Activated CD8-positive, alpha-beta memory T cell treated with anti-CD3 and anti-CD28 coated beads, Interleukin-2, amount 50 U/mL, for 1 hour (primary cell): ENCODE data around the gene CISTR.

Experiments
- DNase-seq: peaks from one replicate; pipeline ENCODE4 v3.0.0-alpha.2; 2020; ENCODE audit errors: extremely low read depth

CISTR gene

DNA sequence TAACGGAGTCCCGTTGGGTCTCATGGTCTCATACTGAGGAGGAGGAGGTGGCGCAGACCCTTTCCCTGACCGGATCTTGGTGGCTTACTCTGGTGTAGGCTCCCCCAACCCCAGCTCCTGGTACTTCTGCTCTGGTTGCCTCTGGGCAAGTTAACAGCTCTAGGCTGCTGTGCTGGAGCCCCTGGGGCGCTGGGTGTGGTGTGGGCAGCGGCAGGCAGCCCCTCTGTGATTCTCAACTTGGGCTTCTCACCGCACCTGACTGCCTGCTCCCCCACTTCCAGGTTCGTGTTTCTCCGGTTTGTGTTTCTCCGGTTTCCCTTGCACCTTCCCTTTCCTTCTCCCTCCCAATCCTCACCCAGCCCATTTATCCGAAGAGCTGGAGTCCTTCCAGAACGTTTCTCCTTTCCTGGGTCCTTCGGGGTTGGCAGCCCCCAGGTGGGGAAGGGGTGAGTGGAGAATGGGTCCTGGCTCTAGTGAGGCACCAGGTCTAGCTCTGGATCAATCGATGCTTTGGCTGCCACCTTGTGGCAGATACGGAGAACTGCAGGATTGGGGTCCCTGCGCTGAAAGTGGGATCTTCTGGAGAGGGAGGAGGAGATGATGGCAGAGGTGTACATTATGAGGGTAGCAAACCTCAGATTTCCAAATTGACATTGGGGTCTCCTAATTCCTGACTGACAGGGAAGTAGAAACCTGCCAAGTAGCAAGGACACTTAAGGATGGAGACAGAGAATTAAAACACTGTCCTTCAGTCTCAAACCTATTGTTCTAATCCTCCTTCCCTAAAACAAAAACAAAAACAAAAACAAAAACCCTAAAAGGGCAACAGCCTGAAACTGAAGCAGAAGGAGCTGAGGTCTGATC, 8.3 kb downstream of the CISTR start:
- DNase-seq: no peak

- DNase-seq: no peak
These were observed 11.7 kb downstream of the CISTR start for GRCh38 chr12:53740130-53740491.

DNA sequence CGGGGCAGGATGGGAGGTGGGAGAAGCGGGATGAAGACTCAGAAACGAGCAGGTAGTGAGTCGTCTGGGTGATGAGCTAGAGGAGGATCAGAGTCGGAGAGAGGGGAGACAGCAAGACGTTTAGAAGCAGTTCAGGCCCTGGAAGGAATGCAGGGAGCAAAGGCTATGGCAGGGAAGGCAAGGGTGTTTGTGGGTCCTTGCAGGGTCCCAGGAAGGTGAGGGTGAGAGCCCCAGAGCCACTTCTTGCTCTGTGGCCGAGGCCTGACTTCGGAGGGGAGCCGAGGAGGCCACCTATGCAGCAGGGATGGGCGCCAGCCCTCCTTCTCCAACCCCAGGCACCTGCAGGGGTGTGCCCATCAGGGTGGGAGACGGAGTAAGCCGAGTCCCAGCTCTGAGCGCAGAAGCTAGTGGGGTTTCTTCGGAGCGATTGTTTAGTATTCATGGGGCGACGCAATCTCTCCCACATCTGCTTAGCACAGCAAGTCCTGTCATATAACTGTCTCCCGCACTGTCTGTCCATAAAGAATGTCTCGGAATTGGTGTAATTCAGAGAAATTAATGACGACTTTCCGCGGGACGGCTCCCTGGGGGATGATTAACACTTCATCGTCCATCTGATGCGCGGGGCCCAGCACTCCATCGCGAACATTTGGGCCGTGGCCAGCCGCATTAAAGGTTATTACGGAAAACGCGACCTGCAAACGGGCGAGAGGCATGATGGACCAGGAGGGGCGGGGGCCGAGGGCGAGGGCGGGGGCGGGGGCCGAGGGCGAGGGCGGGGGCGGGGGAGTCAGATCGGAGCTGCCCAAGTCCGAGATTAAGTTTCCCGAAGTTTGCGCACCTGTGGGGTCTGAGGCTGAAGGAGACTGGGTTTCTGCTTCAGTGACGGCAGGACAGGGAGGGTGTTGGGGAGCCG, 12.3 kb downstream of the CISTR start:
- no peak for DNase-seq

- DNase-seq: no peak
These were observed 13.2 kb downstream of the CISTR start for GRCh38 chr12:53738406-53739213.

GRCh38 chr12:53737951-53738405, 13.8 kb downstream of the CISTR start:
- DNase-seq: no peak

GRCh38 chr12:53737093-53737808, 14.5 kb downstream of the CISTR start:
- DNase-seq: no peak

DNA sequence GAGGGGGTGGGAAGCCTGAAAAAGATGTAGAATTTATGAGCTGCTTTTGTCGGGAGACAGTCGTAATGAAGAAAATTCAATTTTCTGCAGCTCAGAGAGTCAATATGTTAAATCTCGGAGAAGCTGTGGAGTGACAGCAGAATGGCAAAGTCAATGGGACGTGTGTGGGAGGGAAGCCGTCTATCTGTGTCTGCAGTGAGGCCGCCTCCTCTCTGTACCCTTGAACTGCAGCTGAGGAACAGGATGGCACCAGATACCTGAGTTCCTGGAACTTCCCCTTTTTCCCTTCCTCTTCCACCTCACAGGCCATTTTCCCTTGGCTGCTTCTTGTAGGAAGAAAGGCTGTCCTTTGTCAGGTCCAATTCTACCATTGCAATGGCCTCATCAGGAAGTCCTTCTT, 15.2 kb downstream of the CISTR start:
- no peak for DNase-seq

DNA sequence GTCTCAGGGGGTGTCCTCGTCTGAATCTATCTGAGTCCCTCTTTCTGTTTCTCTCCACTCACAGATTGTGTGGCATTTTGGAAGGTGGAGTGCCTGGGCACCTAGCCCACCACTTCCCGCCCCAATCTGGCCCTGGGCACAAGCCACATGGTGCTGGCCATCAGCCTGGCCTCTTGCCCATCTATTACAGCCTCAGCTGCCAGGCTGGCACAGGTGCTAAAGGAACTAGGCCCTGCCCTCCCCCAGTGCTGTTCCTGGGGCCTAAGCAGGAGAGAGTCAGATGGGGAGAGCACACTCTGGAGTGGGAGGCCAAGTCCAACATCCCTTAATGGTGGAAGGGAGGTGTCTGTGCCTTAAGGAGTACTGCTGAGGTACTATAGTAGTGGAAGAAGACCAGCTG, 16.2 kb downstream of the CISTR start:
- DNase-seq: no peak

DNA sequence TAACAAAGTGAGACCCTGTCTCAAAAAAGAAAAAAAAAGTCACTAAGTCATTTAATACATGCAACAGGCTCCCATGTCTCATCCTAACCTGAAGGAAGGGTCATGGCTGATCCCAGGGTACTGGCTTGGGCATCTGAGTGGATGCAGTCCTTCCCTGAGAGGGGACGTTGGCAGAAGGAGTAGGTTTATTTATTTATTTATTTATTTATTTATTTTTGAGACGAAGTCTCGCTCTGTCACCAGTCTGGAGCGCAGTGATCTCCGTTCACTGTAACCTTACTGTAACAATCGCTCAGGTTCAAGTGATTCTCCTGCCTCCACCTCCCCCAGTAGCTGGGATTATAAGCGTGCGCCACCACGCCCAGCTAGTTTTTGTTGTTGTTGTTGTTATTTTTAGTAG, 17.4 kb downstream of the CISTR start:
- no peak for DNase-seq

- no peak for DNase-seq
These were observed 18.0 kb downstream of the CISTR start for GRCh38 chr12:53733807-53734200.

GRCh38 chr12:53733051-53733806, 18.6 kb downstream of the CISTR start:
- DNase-seq: no peak

DNA sequence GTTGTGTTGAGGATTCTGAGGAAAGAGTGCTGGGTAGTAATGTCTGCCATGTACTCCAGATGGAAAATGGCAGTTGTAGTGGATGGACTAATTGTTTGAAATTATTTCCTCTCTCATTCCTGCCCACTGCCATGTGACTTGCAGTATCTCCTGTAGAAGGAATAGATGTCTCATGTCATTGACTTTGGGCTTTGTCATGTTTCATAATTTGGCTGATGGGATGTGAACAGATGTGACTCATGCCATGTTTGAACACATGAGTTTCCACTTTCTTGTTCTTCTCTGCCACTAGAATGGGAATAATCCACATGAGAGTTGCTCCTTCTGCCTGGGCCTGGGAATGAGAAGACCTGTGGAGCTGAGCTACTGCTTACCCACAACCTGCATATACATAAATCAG, 22.1 kb downstream of the CISTR start:
- no peak for DNase-seq

DNA sequence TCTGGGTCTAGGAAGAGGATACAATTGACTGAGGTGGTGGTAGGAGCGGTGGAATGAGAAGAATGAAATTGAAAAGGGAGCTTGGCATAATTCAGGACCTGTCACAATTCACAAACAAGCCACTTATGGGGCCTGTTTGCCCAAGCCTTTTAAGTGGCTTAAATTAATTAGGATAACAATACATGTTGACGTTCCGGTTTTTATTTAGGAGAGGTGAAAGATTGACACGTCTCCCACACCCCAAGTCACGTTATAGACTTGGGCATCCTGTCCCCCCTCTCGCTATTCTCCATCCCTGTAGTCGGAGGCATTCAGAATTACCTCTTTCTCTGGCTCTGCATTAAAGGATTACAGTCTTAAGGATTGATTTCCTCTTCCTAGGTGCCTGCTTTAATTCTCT, 23.6 kb downstream of the CISTR start:
- no peak for DNase-seq

- DNase-seq: peak; percentile 91
These were observed 24.3 kb downstream of the CISTR start, which contains the start of gene CALCOCO1 for GRCh38 chr12:53727310-53728041. CALCOCO1 (minus strand) TSS chr12:53727452; CDS start chr12:53725242, 2,210 bp downstream.

DNA sequence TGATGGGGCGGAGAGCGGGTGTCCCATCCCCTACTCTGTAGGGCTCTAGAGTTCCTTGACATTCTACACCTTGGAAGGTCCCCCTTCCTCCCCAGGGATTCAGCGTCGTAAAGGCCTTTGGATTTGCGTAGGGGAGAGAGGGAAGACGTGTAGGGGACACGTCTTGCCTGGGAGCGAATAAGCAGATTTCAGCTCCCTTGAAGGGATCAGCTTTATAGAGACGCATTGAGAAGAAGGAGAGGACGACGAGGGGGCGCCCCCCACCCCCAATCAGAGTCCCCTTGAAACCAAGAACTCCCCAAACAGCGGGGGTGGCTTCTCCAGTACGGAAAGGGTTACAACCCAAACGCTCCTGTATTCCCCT, 24.9 kb downstream of the CISTR start:
- no peak for DNase-seq

DNA sequence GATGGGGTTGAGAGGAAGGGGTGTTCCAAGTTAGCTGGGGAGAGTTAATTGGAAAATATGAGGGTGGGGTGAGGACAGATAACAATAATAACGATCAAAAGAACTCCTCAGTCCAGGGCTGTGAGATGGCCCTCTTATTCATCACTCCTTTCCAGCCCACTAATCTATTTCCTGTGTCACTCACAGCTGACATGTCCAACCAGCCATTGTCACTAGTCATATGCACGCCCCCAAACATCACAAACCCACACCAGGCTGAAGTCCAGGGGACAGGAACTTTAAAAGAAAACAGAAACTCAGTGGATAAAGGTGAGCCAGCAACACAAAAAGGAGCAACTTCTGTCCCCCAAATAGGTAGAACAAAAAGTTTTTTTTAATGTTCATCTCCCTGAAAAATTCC, 25.4 kb downstream of the CISTR start:
- DNase-seq: no peak

DNA sequence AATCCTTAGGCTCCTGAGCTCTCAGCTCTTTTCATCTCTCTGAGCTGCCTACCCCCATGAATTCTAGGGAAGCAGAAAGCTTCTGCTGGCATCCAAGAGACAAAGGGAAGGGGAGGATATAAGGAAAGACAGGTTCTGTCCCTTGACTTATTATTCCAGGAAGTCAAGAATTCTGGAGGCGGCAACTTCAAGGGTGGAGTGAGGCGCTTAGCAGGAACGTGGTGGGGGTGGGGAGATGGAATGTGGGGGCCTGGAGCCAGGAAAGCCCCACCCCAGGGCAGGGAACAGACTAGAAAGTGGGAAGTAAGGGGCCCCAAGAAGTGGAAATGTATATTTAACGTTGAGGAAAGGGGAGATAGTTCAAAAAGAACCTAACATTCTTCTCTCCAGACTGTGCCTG, 26.0 kb downstream of the CISTR start:
- no peak for DNase-seq

DNA sequence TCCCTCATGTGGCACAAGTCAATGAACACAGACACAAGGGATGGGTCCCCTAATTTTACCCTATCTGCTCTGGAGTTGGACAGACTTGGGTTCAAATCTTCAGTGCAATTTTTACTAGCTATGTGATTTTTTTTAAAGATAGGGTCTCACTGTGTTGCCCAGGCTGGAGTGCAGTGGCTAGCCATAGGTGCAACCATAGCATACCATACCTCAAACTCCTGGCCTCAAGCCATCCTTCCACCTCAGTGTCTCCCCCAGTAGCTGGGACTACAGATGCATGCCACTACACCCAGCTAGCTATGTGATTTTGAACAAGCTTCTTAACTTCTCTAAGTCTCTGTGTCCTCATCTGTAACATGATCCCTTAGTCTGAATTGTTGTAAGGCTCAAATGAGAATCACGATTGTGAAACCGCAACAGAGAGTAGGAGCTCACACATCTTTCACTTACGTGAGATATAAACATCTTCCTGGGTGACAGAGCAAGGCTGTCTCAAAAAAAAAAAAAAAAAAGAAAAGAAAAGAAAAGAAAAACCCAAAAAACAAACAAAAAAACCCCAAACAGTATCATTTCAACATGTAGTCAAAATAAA, 29.2 kb downstream of the CISTR start:
- no peak for DNase-seq

DNA sequence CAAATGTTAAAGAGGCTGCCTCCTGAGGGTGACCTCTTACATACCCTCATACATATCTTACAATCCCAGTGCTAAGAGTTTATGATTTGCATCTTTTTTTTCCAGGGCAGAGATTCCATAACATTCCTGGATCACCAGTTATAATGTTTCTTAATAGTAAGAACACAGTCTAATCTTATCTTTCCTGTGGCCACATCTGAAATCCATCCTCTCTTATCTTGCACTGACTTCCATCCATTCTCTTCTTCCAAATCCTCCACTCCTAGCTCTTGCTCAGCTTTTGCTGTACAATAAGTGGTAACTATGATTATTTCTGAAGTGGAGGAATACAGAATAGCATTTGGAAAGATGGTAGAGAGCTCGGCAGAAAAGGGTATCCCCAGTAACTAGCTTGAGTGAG, 30.8 kb downstream of the CISTR start:
- DNase-seq: no peak
